ENCODE measurements around the gene ARL16.

The ARL16 gene

GRCh38 chr17:81665205-81666091 lies 18.1 kb downstream of the ARL16 start:
- no peaks in the 10 kb centered on the region for H3K9me3 ChIP-seq
- no peaks in the 10 kb centered on the region for H3K4me1 ChIP-seq
- H3K4me3 ChIP-seq (ENCODE audit: low read depth, low read length), result peak overlapping the region; percentile 78
- TF ChIP-seq CTCF (IDR thresholded peaks at IDR 0.05; ENCODE audit: low read depth, low read length), result no peak
- DNase-seq, result no peak
- H3K27me3 ChIP-seq, result no peaks in the 10 kb centered on the region
- H3K36me3 ChIP-seq, result peaks cover 31% of the 10 kb centered on the region

- peaks cover 18% of the 10 kb centered on the region for H3K36me3 ChIP-seq
- no peaks in the 10 kb centered on the region for H3K9me3 ChIP-seq
- H3K4me3 ChIP-seq (ENCODE audit: low read depth, low read length), result no peak overlapping the region
- DNase-seq, result no peak
- H3K4me1 ChIP-seq, result no peaks in the 10 kb centered on the region
- no peak for TF ChIP-seq CTCF (IDR thresholded peaks at IDR 0.05; ENCODE audit: low read depth, low read length)
- no peaks in the 10 kb centered on the region for H3K27me3 ChIP-seq
Measured at GRCh38 chr17:81664051-81664470, 19.5 kb downstream of the ARL16 start.

- Histone ChIP-seq H3K4me1 (no peaks in the 10 kb centered on the region), H3K36me3 (peaks cover 10% of the 10 kb centered on the region), H3K27me3 (no peaks in the 10 kb centered on the region), H3K9me3 (no peaks in the 10 kb centered on the region), H3K4me3 (ENCODE audit: low read depth, low read length) (no peak overlapping the region)
- no peak for DNase-seq
- TF ChIP-seq CTCF (IDR thresholded peaks at IDR 0.05; ENCODE audit: low read depth, low read length), result no peak
Measured at GRCh38 chr17:81662002-81662401, 21.6 kb downstream of the ARL16 start.

DNA sequence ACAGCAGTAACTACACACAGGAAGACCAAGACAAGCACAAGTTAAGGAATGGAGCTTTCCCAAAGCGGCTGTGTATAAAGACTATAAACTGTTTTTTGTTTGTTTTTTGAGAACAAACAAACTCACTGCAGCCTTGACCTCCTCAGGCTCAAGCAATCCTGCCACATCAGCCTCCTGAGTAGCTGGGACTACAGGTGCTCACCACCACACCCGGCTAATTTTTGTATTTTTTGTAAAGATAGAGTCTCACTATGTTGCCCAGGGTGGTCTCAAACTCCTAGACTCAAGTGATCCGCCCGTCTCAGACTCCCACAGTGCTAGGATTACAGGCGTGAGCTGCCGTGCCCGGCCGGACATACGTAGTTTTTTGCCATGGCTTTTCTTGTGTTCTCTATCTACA lies 23.2 kb downstream of the ARL16 start:
- H3K9me3 ChIP-seq, result no peaks in the 10 kb centered on the region
- DNase-seq, result no peak
- H3K36me3 ChIP-seq, result peaks cover 9% of the 10 kb centered on the region
- no peak for TF ChIP-seq CTCF (IDR thresholded peaks at IDR 0.05; ENCODE audit: low read depth, low read length)
- H3K4me3 ChIP-seq (ENCODE audit: low read depth, low read length), result no peak overlapping the region
- no peaks in the 10 kb centered on the region for H3K27me3 ChIP-seq
- no peaks in the 10 kb centered on the region for H3K4me1 ChIP-seq

GRCh38 chr17:81659038-81659437 lies 24.6 kb downstream of the ARL16 start:
- TF ChIP-seq CTCF (IDR thresholded peaks at IDR 0.05; ENCODE audit: low read depth, low read length), result no peak
- H3K4me3 ChIP-seq (ENCODE audit: low read depth, low read length), result no peak overlapping the region
- no peak for DNase-seq
- H3K9me3 ChIP-seq, result no peaks in the 10 kb centered on the region
- H3K27me3 ChIP-seq, result no peaks in the 10 kb centered on the region
- H3K4me1 ChIP-seq, result no peaks in the 10 kb centered on the region
- H3K36me3 ChIP-seq, result no peaks in the 10 kb centered on the region

DNA sequence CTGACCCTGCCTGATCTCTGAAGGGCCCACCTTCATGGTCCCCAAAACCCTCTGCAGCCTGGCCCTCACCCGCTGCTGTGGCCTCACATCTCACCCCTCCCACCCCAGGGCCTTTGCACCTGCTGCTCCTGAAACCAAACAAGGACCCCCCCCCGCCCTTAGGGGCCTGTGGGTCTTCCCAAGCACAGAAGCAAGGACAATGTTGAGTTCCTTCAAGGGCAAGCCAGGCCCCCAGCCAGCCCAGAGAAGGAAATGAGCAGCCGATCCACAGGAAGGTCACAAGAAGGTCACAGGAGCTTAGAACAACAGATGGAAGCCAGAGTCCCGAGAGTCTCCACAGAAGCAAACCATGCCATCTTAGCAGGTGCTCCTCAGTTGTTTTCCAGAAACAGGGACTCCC lies 26.8 kb downstream of the ARL16 start:
- Histone ChIP-seq H3K36me3 (no peaks in the 10 kb centered on the region), H3K27me3 (no peaks in the 10 kb centered on the region), H3K4me3 (ENCODE audit: low read depth, low read length) (no peak overlapping the region), H3K4me1 (peaks cover 2% of the 10 kb centered on the region; the same call in 1 of the 2 replicates), H3K9me3 (no peaks in the 10 kb centered on the region)
- DNase-seq, result no peak
- TF ChIP-seq CTCF (IDR thresholded peaks at IDR 0.05; ENCODE audit: low read depth, low read length), result no peak
